Epithelial cell of proximal tubule (primary cell): ENCODE data around the gene HSCB. TPM values are rescaled to one million over a fixed set of nuclear protein-coding genes. Genes with fewer than 3 reads are reported as not detected.
"Not testable (repeated sequence)": the region's sequence is repeated elsewhere in the genome, so short reads cannot be mapped to it uniquely, and the experiment has no call there.

ENCODE experiments used
- DNase-seq: peaks from one replicate; pipeline ENCODE4 v3.0.0-alpha.2; 2011; ENCODE audit warnings: low read depth
- H3K4me3 ChIP-seq: 2 replicates; pipeline ENCODE4 v1.5.1; 2011; ENCODE audit warnings: low read depth, mild to moderate bottlenecking, low read length
- CTCF ChIP-seq: conservative IDR thresholded peaks from 2 replicates; pipeline ENCODE4 v1.5.1; 2012; ENCODE audit warnings: low read depth, mild to moderate bottlenecking, low read length
- total RNA-seq: library from RNA; depleted of rRNA; stranded (reverse); fragments of >200 nt; gene quantifications from 2 replicates; pipeline ENCODE4 v1.2.3, GENCODE V29; 2015

The HSCB gene
- total RNA-seq, 1 donor from 2014 or later = 19.7 TPM

DNA sequence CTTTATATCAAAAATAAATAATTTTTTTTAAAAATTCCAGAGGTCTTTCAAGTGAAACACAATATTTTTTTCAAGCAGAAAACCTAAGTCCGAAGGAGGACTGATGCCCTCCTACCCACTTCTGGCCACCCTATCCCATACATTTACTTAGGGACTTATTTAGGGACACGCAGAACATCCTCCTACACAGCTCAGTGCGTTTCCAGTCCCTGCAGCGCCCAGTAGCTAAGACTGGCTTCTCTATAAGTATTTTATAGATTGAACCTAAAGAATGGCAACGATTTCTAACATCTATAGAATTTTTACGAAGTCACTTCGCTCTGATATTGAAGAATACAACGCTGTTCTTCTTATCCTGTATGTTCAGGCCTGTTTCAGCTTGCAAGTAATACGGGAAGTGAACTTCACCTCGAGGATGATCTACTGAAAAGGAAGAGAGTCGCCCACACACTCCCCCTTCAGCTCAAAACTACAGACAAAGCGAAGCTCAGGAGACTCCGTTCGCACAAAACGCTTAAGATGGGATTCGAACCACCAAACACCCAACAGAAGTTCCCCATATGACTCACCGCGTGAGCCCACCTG, 547 bp upstream of the HSCB start:
- TF ChIP-seq CTCF = no peak
- DNase-seq = no peak
- peak overlapping the region; percentile 95 for H3K4me3 ChIP-seq

- no peak for DNase-seq
- TF ChIP-seq CTCF = no peak
- peak overlapping the region; percentile 95 for H3K4me3 ChIP-seq
Measured at GRCh38 chr22:28742562-28742962, 723 bp downstream of the HSCB start.

- no peak overlapping the region for H3K4me3 ChIP-seq
- no peak for DNase-seq
- TF ChIP-seq CTCF = no peak
Measured at GRCh38 chr22:28743852-28744251, 2.0 kb downstream of the HSCB start.

DNA sequence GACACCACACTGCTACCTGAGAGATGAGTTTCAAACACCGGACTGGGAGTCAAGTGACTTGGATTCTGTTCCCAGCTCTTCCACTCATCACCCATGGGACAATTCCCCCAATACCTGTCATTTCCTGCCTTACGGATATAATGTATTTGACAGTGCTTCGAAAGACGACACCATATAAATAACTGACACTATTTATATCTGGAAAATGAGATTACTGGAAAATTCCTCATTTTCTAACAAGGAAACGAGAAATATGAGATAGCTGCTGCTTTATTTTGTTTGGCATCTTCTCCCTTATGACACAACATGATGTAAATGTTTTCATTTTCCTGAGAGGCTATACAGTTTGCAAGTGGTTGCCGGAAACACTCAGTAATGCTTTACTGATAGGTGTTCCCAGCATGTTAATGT, 8.6 kb downstream of the HSCB start:
- H3K4me3 ChIP-seq = no peak overlapping the region
- DNase-seq = no peak
- TF ChIP-seq CTCF = no peak

DNA sequence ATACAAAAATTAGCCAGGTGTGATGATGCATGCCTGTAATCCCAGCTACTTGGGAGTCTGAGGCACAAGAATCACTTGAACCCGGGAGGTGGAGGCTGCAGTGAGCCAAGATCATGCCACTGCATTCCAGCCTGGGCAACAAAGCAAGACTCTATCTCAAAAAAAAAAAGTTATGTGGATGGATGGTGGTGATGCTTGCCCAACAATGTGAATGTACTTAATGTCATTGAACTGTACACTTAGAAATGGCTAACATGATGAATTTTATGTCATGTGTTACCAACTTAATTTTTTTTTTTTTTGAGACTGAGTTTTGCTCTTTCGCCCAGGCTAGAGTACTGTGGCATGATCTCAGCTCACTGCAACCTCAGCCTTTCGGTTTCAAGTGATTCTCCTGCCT, 12.7 kb downstream of the HSCB start:
- not testable (repeated sequence) for DNase-seq, H3K4me3 ChIP-seq

DNA sequence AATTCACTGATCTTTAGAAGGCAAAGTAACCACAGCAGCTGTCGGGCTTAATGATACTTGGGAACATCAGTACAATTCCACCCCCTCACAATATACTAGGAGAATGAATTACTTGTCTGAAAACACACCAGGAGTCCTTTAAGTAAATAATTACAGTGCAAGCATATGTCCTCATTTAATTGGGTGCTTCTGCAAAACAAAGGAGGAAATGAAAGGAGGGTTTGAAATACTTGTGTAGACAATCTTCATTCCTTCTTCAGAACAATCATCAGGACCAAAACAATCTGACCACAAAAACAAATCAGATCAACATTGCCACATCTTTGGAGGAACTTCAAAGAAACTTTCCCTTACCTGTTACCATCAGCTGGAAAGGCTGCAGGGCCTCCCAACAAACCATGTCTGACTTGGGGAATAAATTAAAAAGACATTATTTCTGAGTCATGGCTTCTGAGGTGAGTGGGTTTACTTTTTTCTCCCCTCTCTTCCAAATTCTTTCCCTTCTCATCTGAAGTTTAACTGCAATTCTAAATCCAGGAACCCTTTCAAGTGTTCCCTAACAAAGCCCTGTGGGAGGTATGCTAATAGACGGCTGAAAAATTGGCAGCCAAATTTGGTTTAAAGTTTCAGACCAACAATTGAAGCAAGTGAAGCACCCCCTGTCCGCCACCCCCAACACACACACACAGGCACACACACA, 18.2 kb downstream of the HSCB start:
- H3K4me3 ChIP-seq = no peak overlapping the region
- no peak for DNase-seq
- no peak for TF ChIP-seq CTCF

GRCh38 chr22:28761449-28761755, 19.6 kb downstream of the HSCB start:
- no peak for TF ChIP-seq CTCF
- no peak for DNase-seq
- H3K4me3 ChIP-seq = no peak overlapping the region

DNA sequence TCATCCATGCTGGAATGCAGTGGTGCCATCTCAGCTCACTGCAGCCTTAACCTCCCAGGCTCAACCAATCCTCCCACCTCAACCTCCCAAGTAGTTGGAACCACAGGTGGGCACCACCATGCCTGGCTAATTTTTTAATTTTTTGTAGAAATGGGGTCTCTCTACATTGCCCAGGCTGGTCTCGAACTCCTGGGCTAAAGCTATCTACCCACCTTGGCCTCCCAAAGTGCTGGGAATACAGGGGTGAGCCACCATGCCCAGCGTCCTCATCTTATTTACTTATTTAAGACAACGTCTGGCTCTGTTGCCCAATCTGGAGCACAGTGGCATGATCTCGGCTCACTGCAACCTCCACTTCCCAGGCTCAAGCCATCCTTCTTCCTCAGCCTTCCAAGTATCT, 20.2 kb downstream of the HSCB start:
- DNase-seq, H3K4me3 ChIP-seq: not testable (repeated sequence)
